ENCODE measurements around the gene SYNRG.
A peak's percentile ranks its signal among the peaks of the same experiment; 100 is the strongest.

SYNRG gene

DNA sequence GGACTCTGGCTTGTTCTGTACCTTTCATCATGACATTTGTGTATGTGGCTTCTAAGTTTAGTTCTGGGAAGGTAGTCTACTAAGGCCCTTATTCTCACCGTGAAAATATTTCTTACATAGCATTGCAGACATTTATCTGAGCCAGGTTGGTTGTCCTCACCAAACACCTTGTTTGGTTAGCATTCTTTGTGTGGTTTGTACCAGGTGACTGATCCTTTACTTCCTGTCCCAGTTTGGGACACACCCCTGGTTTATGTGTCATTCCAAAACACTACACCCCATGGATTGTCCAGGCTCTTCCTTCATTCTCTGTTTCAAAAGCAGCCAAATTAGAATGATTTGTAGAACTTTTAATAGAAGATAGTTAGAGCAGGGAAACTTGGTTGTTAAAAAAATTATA lies 142.7 kb downstream of the SYNRG start:
- no peak for DNase-seq (ENCODE audit: low read depth)

DNA sequence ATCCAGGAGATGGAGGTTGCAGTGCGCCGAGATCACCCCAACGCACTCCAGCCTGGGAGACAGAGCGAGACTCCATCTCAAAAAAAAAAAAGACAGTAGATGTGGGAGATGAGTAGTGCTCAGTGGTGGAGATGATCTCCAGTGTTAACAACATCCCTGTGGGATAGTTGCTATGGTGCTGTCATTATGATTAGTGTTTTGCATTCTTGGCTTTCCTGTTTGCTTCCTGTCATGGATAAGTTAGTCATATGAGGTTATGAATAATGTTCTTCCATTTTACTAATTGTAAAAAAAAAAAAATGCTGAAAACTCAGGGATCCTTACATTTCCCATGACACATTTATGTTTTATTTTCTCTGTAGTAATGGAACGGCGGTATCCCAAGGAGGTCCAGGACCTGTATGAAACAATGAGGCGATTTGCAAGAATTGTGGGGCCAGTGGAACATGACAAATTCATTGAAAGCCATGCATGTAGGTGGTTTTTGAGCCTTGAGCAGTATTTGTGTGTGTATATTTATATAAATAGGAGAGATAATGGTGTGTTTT lies 144.1 kb downstream of the SYNRG start:
- peak; percentile 70 for DNase-seq (ENCODE audit: low read depth)
